HT-29 (cell line): ENCODE results near the gene ITGB7. TPM values are rescaled to one million over a fixed set of nuclear protein-coding genes. Genes with fewer than 3 reads are reported as not detected.
"Not testable (repeated sequence)": the region's sequence is repeated elsewhere in the genome, so short reads cannot be mapped to it uniquely, and the experiment has no call there.

Experiments
- DNase-seq: peaks from one replicate; pipeline ENCODE4 v3.0.0-alpha.2; 2015; ENCODE audit warnings: low spot score
- total RNA-seq: library from RNA; depleted of rRNA; stranded (reverse); fragments of >200 nt; shearing (Covaris generic); gene quantifications from 2 replicates; pipeline ENCODE4 v1.2.3, GENCODE V29; 2014

Gene ITGB7
- total RNA-seq, 1 experiment from 2014 or later, result 8.1 TPM

GRCh38 chr12:53180220-53180930, 26.7 kb downstream of the ITGB7 start, which contains the start of the genes CSAD and ZNF740:
Gene CSAD, minus strand, starts transcription at chr12:53180925. Its CDS starts 7,455 bp downstream, at chr12:53173470.
Gene ZNF740, plus strand, starts transcription at chr12:53180722. Its CDS starts 1,262 bp downstream, at chr12:53181984.
- peak; percentile 96 for DNase-seq

- peak; percentile 62 for DNase-seq
Observed at GRCh38 chr12:53179687-53180219, 27.3 kb downstream of the ITGB7 start.

GRCh38 chr12:53178803-53179202, 28.2 kb downstream of the ITGB7 start:
- DNase-seq, result not testable (repeated sequence)

- DNase-seq, result not testable (repeated sequence)
Observed at GRCh38 chr12:53177447-53177846, 29.6 kb downstream of the ITGB7 start.

- DNase-seq, result no peak
Observed at GRCh38 chr12:53176750-53177149, 30.3 kb downstream of the ITGB7 start.

GRCh38 chr12:53174881-53175491, 32.1 kb downstream of the ITGB7 start:
- DNase-seq, result peak; percentile 54

GRCh38 chr12:53173085-53173715, 33.9 kb downstream of the ITGB7 start:
- DNase-seq, result no peak

- no peak for DNase-seq
Observed at GRCh38 chr12:53172352-53172751, 34.7 kb downstream of the ITGB7 start.

GRCh38 chr12:53171725-53172329, 35.2 kb downstream of the ITGB7 start:
- DNase-seq, result peak; percentile 32

GRCh38 chr12:53170876-53171724, 36.0 kb downstream of the ITGB7 start:
- no peak for DNase-seq

- DNase-seq, result no peak
Observed at GRCh38 chr12:53170215-53170614, 36.8 kb downstream of the ITGB7 start.

GRCh38 chr12:53169644-53170043, 37.4 kb downstream of the ITGB7 start:
- DNase-seq, result no peak

GRCh38 chr12:53166837-53167236, 40.2 kb downstream of the ITGB7 start:
- DNase-seq, result no peak

- DNase-seq, result not testable (repeated sequence)
Observed at GRCh38 chr12:53163008-53163407, 44.0 kb downstream of the ITGB7 start.

GRCh38 chr12:53161119-53161911, 45.7 kb downstream of the ITGB7 start:
- no peak for DNase-seq

GRCh38 chr12:53160673-53161072, 46.4 kb downstream of the ITGB7 start:
- no peak for DNase-seq

GRCh38 chr12:53160000-53160399, 47.1 kb downstream of the ITGB7 start:
- no peak for DNase-seq

- peak; percentile 95 for DNase-seq
Observed at GRCh38 chr12:53159195-53159839, 47.7 kb downstream of the ITGB7 start.

- DNase-seq, result no peak
Observed at GRCh38 chr12:53152390-53152789, 54.7 kb downstream of the ITGB7 start.

- no peak for DNase-seq
Observed at GRCh38 chr12:53151039-53151438, 56.0 kb downstream of the ITGB7 start.
